CD4-positive, alpha-beta T cell treated with Interleukin-21 for 1 hour (primary cell): ENCODE data around the gene AAK1.
"Not testable (repeated sequence)": the region's sequence is repeated elsewhere in the genome, so short reads cannot be mapped to it uniquely, and the experiment has no call there.

ENCODE experiments used
- DNase-seq: peaks from one replicate; pipeline ENCODE4 v3.0.0-alpha.2; 2020

The AAK1 gene

GRCh38 chr2:69659349-69659748 lies 15.8 kb upstream of the AAK1 start:
- no peak for DNase-seq

- DNase-seq = no peak
Observed at GRCh38 chr2:69652206-69652605, 8.7 kb upstream of the AAK1 start.

- DNase-seq = not testable (repeated sequence)
Observed at GRCh38 chr2:69647196-69647595, 3.7 kb upstream of the AAK1 start.

- DNase-seq = no peak
Observed at GRCh38 chr2:69646714-69647113, 3.2 kb upstream of the AAK1 start.

GRCh38 chr2:69645921-69646320 lies 2.4 kb upstream of the AAK1 start:
- DNase-seq = peak; percentile 45

GRCh38 chr2:69645031-69645431 lies 1.5 kb upstream of the AAK1 start:
- peak; percentile 66 for DNase-seq

GRCh38 chr2:69644506-69644979 lies 1.0 kb upstream of the AAK1 start:
- DNase-seq = no peak

GRCh38 chr2:69642709-69643601 lies 584 bp downstream of the AAK1 start:
- peak; percentile 42 for DNase-seq

- no peak for DNase-seq
Observed at GRCh38 chr2:69641887-69642708, 1.4 kb downstream of the AAK1 start.

GRCh38 chr2:69641471-69641870 lies 2.1 kb downstream of the AAK1 start:
- DNase-seq = no peak

- no peak for DNase-seq
Observed at GRCh38 chr2:69639266-69639665, 4.3 kb downstream of the AAK1 start.

- no peak for DNase-seq
Observed at GRCh38 chr2:69638630-69639029, 4.9 kb downstream of the AAK1 start.

GRCh38 chr2:69637923-69638322 lies 5.6 kb downstream of the AAK1 start:
- no peak for DNase-seq

GRCh38 chr2:69636395-69636794 lies 7.1 kb downstream of the AAK1 start:
- DNase-seq = no peak

GRCh38 chr2:69635432-69635831 lies 8.1 kb downstream of the AAK1 start:
- no peak for DNase-seq

GRCh38 chr2:69634196-69634821 lies 9.2 kb downstream of the AAK1 start:
- DNase-seq = no peak

- DNase-seq = no peak
Observed at GRCh38 chr2:69631402-69631801, 12.1 kb downstream of the AAK1 start.

- DNase-seq = no peak
Observed at GRCh38 chr2:69629921-69630608, 13.5 kb downstream of the AAK1 start.

- no peak for DNase-seq
Observed at GRCh38 chr2:69628325-69629021, 15.1 kb downstream of the AAK1 start.

- no peak for DNase-seq
Observed at GRCh38 chr2:69625078-69625795, 18.3 kb downstream of the AAK1 start.

- no peak for DNase-seq
Observed at GRCh38 chr2:69624611-69625010, 18.9 kb downstream of the AAK1 start.
